HG03103 (cell line): ENCODE data around the gene DNAJC1.
"Not testable (repeated sequence)": the region's sequence is repeated elsewhere in the genome, so short reads cannot be mapped to it uniquely, and the experiment has no call there.

Experiments used
- ATAC-seq: cut with Tn5 transposase; IDR thresholded peaks from one replicate; pipeline ENCODE4 v1.9.1; 2021; ENCODE audit warnings: low read depth; ENCODE audit not compliant: unreplicated experiment

The DNAJC1 gene

DNA sequence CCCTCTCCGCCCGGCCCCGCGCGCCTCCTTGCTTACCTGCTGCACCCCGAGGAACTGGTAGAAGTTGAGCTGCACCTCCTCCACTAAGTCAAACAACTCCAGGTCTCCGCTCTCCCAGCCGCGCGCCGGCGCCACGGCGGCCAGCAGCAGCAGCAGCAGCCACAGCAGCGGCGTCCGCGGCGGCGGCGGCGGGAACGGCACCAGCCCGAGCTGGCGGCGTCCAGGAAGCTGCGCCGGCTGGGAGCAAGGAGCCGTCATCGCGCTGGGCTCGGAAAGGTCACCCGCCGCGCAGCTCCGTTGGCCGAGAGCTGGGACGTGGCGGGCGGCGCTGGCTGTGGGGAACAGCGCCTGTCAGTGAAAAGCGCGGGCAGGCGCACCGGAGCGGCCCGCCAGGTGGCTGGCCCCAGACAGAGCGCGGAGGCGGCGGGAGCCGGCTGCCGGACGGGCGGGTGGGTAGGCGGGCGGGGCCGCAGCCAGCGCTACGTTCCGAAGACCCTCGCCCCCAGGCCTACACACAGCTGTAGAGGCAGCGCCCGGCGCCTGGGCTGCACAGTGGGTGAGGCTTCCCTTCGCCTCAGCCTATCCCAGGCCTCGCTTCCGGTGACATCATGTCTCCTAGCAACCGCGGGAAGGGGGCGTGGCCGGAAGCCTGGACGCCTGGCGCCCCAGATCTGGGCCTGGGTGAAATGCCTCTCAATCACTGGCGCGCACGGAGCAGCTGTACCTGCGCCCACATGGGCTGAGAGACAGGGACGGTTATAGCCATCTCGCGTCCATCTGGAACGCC, at the start of gene DNAJC1:
TSS of gene DNAJC1 (minus strand) at position 554 of the 787 bp plus-strand sequence. CDS start at position 258, 296 bp downstream.
- peak; percentile 93 for ATAC-seq

GRCh38 chr10:22053048-22053447, 49.5 kb upstream of the DNAJC1 start:
- no peak for ATAC-seq

GRCh38 chr10:22049635-22050034, 46.1 kb upstream of the DNAJC1 start:
- no peak for ATAC-seq

DNA sequence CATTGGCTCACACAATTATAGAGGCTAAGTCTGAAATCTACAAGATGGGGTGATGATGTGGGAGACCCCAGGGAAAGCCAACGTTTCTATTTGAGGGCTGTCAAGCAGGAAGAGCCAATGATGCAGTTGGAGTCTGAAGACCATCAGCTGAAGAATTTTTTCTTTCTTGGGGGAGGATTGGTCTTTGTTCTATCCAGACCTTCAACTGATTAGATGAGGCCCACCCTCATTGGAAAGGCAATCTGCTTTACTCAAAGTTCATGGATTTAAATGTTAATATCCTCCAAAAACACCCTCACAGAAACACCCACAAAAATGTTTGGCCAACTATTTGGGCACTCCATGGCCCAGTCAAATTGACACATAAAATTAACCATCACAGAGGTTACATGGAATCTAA, 44.3 kb upstream of the DNAJC1 start:
- no peak for ATAC-seq

- ATAC-seq, result no peak
Observed at GRCh38 chr10:22043327-22043633, 39.8 kb upstream of the DNAJC1 start.

DNA sequence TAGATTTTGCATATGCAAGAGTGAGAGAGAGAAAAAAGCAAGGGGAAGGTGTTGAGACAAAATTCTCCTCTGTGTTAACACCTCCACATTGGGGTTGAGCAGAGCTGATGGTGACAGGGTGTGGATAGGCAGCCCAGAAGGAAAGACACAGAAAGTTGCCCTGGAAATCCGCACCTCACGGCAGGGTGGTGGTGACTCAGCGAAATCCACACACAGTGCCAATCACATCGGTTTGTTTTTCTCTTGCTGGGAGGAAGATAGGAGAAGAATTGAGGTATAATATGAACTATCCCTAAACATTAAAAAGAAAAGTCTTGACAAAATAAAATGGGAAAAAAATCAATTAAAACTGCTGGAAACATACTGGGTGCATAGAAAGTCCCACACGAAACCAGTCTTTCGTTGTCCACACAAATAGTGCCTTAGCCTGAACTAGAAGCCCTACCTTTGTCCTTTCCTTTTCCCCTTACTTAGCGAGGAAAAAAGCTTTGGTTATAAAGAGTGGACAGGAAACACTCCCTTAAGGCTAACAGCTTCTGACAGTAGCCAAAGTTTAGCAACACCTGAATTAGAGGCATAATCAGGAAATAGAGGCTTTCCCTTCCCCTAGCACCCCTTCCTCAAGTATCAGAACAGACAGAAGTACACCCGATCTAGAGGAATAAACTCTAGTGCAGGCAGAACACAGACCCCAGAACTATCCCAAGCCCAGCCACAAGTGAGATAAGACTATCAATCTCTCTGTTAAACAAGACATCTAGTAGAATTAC, 39.2 kb upstream of the DNAJC1 start:
- ATAC-seq, result no peak

GRCh38 chr10:22034333-22034732, 30.8 kb upstream of the DNAJC1 start:
- no peak for ATAC-seq

- ATAC-seq, result not testable (repeated sequence)
Observed at GRCh38 chr10:22032268-22032667, 28.7 kb upstream of the DNAJC1 start.

DNA sequence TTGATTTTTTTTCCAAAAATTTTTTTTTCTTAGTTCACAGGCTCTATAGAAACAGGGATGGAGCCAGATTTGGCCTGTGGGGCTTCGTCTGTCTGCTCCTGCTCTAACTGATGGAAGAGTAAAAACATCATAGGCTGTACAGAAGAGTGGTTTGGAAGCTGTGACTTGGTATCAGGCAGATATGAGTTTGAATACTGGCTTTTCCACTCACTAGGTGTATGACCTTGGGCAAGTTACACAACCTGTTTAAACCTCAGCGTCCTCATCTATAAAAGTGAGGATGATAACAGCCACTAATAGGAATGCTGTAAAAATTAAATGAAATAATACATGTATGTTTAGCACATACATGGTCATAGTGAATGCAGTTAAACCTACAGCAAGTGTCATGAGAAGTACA, 26.9 kb upstream of the DNAJC1 start:
- ATAC-seq, result no peak

DNA sequence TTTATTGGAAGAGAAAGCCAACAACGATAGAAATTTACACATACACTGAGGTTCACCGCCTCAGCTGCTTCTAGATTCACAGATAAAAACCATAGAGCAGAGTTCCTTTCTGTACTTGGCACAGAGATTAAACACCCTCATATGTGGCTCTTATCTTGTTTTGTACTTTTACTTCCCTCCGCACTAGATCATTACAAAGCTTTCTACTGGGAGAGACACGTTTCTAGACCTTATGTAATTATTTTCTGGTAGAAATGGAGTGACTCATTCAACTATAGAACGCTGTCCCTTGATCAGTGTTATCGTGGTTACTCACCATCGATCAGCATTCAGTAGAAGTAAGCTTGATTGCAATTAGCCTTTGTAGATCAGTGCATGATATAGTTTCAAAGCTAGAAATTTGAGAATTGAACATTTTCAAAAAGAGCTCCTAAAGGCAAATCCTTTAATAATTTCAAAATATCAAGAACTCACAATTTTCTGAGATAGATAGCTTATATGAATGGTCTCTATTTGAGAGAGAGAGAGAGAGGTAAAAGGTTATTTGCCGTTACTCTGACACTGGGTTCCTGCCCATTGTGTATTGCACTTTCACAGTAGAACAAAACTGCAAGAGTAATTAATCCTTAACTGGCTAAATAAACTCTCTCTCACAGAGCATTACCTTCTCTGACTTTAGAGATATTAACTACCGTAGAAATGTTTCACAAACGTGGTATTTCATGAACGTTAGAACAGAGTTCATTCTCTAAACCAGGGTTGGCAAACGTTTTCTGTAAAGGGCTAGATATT, 26.1 kb upstream of the DNAJC1 start:
- ATAC-seq, result no peak

DNA sequence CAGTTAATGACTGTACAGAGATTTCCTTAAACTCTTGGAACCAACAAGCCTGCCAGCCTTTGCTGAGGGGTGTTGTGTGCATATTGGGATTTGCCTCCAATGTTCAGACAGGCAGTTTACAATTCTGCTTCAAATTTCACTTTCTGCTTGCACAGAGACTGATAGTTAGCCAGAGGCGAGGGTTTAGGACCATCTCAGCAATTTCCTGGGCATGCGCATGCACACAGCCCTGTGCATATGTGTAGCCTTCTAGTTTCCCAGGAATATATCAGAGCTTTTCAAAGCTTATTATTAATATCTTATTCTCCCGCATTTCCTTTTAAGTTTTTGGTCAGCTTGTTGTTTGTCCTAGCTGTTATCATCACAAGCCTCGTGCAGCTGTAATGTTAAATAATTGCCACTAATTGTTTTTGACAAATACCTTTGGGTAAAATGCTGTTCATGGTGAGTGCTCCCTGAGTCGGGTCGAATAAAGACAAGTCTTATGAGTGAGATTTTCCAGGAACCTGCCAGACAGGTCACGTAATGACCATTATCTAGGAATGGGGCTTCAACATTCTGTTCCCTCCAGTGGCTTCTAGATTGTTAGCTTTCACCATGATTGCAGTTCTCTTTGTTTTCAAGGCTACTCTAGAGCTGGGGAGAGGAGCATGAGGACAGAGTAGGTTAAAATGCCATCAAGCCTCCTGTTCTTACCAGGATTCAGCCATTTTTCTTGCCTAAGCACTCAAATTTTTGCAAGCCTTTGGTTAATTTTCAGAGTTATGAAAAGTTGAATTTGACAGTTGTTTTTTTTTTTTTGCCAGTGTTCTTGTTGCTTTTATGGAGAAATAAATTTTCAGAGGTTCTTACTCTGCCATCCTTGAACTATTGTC, 24.1 kb upstream of the DNAJC1 start:
- ATAC-seq, result no peak

DNA sequence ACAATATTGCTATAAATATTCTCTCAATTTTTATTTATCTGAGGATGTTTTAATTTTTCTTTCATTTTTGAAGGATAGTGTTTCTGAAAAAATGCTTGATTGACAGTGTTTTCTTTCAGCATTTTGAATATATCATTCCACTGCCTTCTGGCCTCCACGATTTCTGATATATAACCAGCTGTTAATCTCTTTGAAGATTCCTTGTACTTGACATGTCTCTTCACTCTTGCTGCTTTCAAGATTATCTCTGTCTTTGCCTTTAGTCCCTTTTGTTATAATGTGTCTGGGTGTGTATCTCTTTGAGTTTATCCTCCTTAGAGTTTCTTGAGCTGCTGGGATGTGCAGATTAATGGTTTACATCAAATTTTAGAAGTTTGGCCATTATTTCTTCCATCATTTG, 22.8 kb upstream of the DNAJC1 start:
- ATAC-seq, result no peak

GRCh38 chr10:22023508-22023907, 20.0 kb upstream of the DNAJC1 start:
- no peak for ATAC-seq

- ATAC-seq, result no peak
Observed at GRCh38 chr10:22022257-22023032, 18.9 kb upstream of the DNAJC1 start.

- not testable (repeated sequence) for ATAC-seq
Observed at GRCh38 chr10:22021144-22021543, 17.6 kb upstream of the DNAJC1 start.

- ATAC-seq, result no peak
Observed at GRCh38 chr10:22017283-22018020, 13.9 kb upstream of the DNAJC1 start.

DNA sequence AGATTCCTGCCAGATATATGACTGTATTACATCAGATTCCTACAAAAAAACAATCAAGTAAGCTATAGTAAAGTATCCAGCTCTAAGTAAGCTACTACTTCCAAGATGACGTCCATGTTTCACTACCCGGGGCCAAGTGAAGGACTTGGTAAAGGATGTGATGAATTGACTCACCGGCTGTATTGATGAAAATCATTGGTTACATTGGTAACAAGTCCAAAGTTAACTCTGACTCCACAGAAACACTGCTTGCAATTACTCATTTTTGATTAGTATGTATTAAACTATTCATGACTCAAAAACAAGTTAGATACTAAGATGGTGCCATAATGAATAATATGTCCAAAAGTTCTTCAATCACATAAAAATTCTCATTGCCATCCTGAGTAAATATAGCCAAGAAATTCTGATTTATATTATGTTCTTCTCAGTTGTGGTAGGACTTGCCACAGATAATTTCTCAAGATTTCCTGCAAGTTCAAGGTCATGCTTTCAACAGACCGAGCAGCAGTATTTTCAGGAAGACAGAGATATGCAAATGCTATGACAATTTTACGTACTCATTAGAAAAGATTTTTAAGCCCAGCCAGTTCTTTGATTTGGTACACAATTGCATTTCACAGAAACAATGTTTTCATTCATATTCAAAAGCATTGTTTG, 12.6 kb upstream of the DNAJC1 start:
- no peak for ATAC-seq

GRCh38 chr10:22010973-22011408, 7.5 kb upstream of the DNAJC1 start:
- no peak for ATAC-seq
